HEK293 (cell line): ENCODE results near the gene NDN.

Experiments
- MEIS1 ChIP-seq: sonication (generic); formaldehyde crosslinking; IDR thresholded peaks from 2 replicates; pipeline ENCODE4 v1.8.1; 2022; ENCODE audit warnings: missing genetic modification reagents, mild to moderate bottlenecking, borderline replicate concordance
- ZNF514 ChIP-seq: fragments of 450-650 bp; formaldehyde crosslinking; IDR thresholded peaks from 2 replicates; pipeline ENCODE4 v1.5.1; 2016; ENCODE audit warnings: missing biosample characterization, missing genetic modification characterization
- TF ChIP-seq, protein P1 (sequence below): fragments of 450-650 bp; formaldehyde crosslinking; IDR thresholded peaks from 2 replicates; pipeline ENCODE4 v1.5.1; 2016; ENCODE audit warnings: missing biosample characterization, missing genetic modification characterization

DNA sequence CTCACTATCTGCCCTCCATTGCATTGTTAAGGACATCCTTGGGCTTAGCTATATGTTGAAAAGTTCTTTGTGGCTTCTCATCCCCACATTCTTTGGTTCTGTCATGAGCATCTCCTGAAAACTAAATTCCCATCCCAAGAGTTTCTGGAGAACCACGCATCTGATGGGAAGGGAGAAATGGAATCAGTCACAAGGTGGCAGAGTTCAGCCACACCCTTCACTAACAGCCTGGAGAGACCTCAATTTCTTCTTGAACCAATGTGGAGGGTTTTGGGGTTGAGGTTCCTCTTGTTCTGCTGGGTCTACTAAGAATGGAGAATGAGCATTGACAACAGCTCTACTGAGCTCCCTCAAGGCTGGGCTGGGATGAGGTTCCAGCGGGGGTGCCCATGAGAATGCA lies 23.9 kb downstream of the NDN start:
- no peak for TF ChIP-seq MEIS1 (CRISPR knock-in tag)
- no peak for TF ChIP-seq ZNF514
- TF ChIP-seq, protein P1, sequence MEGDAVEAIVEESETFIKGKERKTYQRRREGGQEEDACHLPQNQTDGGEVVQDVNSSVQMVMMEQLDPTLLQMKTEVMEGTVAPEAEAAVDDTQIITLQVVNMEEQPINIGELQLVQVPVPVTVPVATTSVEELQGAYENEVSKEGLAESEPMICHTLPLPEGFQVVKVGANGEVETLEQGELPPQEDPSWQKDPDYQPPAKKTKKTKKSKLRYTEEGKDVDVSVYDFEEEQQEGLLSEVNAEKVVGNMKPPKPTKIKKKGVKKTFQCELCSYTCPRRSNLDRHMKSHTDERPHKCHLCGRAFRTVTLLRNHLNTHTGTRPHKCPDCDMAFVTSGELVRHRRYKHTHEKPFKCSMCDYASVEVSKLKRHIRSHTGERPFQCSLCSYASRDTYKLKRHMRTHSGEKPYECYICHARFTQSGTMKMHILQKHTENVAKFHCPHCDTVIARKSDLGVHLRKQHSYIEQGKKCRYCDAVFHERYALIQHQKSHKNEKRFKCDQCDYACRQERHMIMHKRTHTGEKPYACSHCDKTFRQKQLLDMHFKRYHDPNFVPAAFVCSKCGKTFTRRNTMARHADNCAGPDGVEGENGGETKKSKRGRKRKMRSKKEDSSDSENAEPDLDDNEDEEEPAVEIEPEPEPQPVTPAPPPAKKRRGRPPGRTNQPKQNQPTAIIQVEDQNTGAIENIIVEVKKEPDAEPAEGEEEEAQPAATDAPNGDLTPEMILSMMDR, result no peak
